ENCODE measurements around the gene WWOX. TPM values are rescaled to one million over a fixed set of nuclear protein-coding genes. Genes with fewer than 3 reads are reported as not detected.

The WWOX gene
- total RNA-seq, 1 experiment from 2014 or later = 15.6 TPM

DNA sequence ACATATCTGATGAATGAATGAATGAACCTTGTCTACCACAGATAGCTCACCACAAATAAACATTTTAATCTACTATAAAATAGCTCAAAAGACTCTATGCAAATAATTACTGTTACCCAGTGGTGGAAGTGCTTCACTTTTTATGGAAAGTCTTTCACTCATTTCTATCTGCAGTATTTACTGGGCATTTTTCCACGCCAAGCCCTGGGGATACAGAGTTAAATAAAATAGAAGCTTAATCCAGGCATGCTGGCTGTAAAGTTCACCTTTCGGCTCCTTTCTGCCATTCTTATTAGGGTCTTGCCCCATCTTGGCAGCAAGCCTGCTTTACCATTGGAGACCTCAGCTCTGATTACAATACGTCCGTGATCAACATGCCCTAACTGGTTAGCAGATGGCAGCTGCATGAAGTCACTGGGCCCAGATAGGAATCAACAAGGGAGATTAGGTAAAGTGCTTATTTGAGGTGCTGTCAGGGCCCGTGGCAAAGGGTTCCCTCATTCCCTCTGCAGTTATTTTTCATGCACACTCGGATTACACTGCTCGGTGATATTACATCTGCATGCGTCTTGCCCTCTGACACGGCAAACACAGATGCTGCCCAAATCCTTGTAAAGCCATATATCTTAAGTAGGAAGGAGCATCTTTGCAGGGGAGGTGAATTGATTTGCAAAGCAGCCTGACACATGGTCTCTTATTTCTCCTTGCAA, 648.9 kb downstream of the WWOX start:
- H2AK5ac ChIP-seq (ENCODE audit: insufficient read length, low read length) = no peak overlapping the region
- H3K14ac ChIP-seq (ENCODE audit: insufficient read depth, low read length) = no peak overlapping the region
- Mint-ChIP-seq H3K4me1 (peaks cover 10 to 17% of the 10 kb centered on the region in 2 experiments), H3K4me3 (no peak overlapping the region), H3K36me3 (ENCODE audit: insufficient read depth in 1 of 3, low read depth in 3 of 3) (no peaks in the 10 kb centered on the region), H3K9me3 (no peaks in the 10 kb centered on the region), H3K27me3 (ENCODE audit: low read depth) (no peaks in the 10 kb centered on the region), H3K27ac (no peak overlapping the region)
- H3K23me2 ChIP-seq (ENCODE audit: insufficient read length, low read depth, low read length, poor library complexity, severe bottlenecking) = no peaks in the 10 kb centered on the region
- no peak overlapping the region for H3T11ph ChIP-seq (ENCODE audit: low read length)
- no peak overlapping the region for H3K4ac ChIP-seq (ENCODE audit: low read depth, low read length)
- H3K9me3 ChIP-seq (ENCODE audit: control insufficient read depth, low read depth, low read length) = no peaks in the 10 kb centered on the region
- no peak overlapping the region for H3K4me2 ChIP-seq (ENCODE audit: insufficient read depth, insufficient read length, low read length)
- H3K56ac ChIP-seq (ENCODE audit: insufficient read length, low read depth, low read length) = no peak overlapping the region
- no peaks in the 10 kb centered on the region for H4K20me1 ChIP-seq (ENCODE audit: control insufficient read depth, insufficient read depth, insufficient read length)
- no peak overlapping the region for H2BK120ac ChIP-seq (ENCODE audit: low read depth, low read length, poor library complexity, severe bottlenecking)
- no peak overlapping the region for H3K18ac ChIP-seq (ENCODE audit: insufficient read length, low read depth, low read length)
- H3K4me1 ChIP-seq (ENCODE audit: insufficient read depth, low read length) = 0 out of 2 replicates have a peak, but pooled peaks cover 3% of the 10 kb centered on the region
- H3K23ac ChIP-seq (ENCODE audit: insufficient read length, low read depth, low read length) = no peak overlapping the region
- no peaks in the 10 kb centered on the region for H3K27me3 ChIP-seq (ENCODE audit: insufficient read depth, low read length)
- H4K91ac ChIP-seq (ENCODE audit: insufficient read length, low read depth, low read length) = no peak overlapping the region
- H3K79me1 ChIP-seq (ENCODE audit: insufficient read depth, low read depth, low read length, poor library complexity, severe bottlenecking) = no peaks in the 10 kb centered on the region
- H4K5ac ChIP-seq (ENCODE audit: insufficient read length, low read depth, low read length) = no peak overlapping the region
- H3K9ac ChIP-seq (ENCODE audit: extremely low read depth, insufficient read length, low read length) = no peak overlapping the region
- no peak for TF ChIP-seq CTCF (conservative IDR thresholded peaks at IDR 0.05)
- no CpG with 5 or more reads among the region's 9 CpGs for WGBS (ENCODE audit: extremely low coverage, insufficient read length, low lambda C conversion rate)
- H2BK12ac ChIP-seq (ENCODE audit: insufficient read length, low read depth, low read length) = no peak overlapping the region
- H3K27ac ChIP-seq (ENCODE audit: insufficient read length, low read depth, low read length) = no peak overlapping the region
- no peak overlapping the region for H2BK20ac ChIP-seq (ENCODE audit: low read depth, low read length, poor library complexity, severe bottlenecking)
- no peak for DNase-seq
- H2AFZ ChIP-seq (ENCODE audit: low read length) = no peak overlapping the region
- H3K79me2 ChIP-seq (ENCODE audit: insufficient read depth, low read length) = no peaks in the 10 kb centered on the region
- H2BK15ac ChIP-seq (ENCODE audit: low read depth, low read length) = no peak overlapping the region
- no peak overlapping the region for H4K8ac ChIP-seq (replicated peaks; ENCODE audit: insufficient read length, low read depth, low read length)
- H2BK5ac ChIP-seq (ENCODE audit: insufficient read length, low read length) = no peak overlapping the region
